GM12865 (cell line): Measurements from ENCODE around the gene MAP2K7.
A peak's percentile ranks its signal among the peaks of the same experiment; 100 is the strongest.
"Not testable (repeated sequence)": the region's sequence is repeated elsewhere in the genome, so short reads cannot be mapped to it uniquely, and the experiment has no call there.

ENCODE experiments used
- DNase-seq: peaks from one replicate; pipeline ENCODE4 v3.0.0; 2010; ENCODE audit warnings: low read depth
- H3K4me3 ChIP-seq: 2 replicates; pipeline ENCODE4 v1.5.1; 2011; ENCODE audit warnings: mild to moderate bottlenecking, low read depth, low read length, control low read depth
- CTCF ChIP-seq: IDR thresholded peaks from 2 replicates; pipeline ENCODE4 v1.5.1; 2011; ENCODE audit warnings: low read length, control low read depth, low read depth, inconsistent platforms; ENCODE audit not compliant: insufficient read depth; ENCODE audit errors: missing control alignments

The MAP2K7 gene

GRCh38 chr19:7903244-7904073 is at the start of gene MAP2K7:
Gene MAP2K7 (plus strand): TSS chr19:7903877. CDS start chr19:7903945, 68 bp downstream.
- peak; percentile 100 for DNase-seq
- peak within 1 kb of the TSS; percentile 76 for H3K4me3 ChIP-seq
- peak; percentile 59 for TF ChIP-seq CTCF

- H3K4me3 ChIP-seq = no peak overlapping the region
- DNase-seq = no peak
- TF ChIP-seq CTCF = no peak
These were observed 48.1 kb upstream of the MAP2K7 start for GRCh38 chr19:7855426-7856108.

GRCh38 chr19:7856109-7856591 is 47.5 kb upstream of the MAP2K7 start:
- no peak for DNase-seq
- TF ChIP-seq CTCF = no peak
- H3K4me3 ChIP-seq = no peak overlapping the region

GRCh38 chr19:7856679-7857663 is 46.7 kb upstream of the MAP2K7 start:
- no peak overlapping the region for H3K4me3 ChIP-seq
- no peak for TF ChIP-seq CTCF
- DNase-seq = no peak

- H3K4me3 ChIP-seq = no peak overlapping the region
- no peak for DNase-seq
- TF ChIP-seq CTCF = no peak
These were observed 46.0 kb upstream of the MAP2K7 start for GRCh38 chr19:7857727-7858108.

- no peak for TF ChIP-seq CTCF
- DNase-seq = no peak
- no peak overlapping the region for H3K4me3 ChIP-seq
These were observed 45.4 kb upstream of the MAP2K7 start for GRCh38 chr19:7858109-7858770.

- not testable (repeated sequence) for H3K4me3 ChIP-seq, DNase-seq
These were observed 44.6 kb upstream of the MAP2K7 start for GRCh38 chr19:7859087-7859486.
